Measurements from ENCODE around the gene AVEN.
"Not testable (repeated sequence)": the region's sequence is repeated elsewhere in the genome, so short reads cannot be mapped to it uniquely, and the experiment has no call there.

AVEN gene

DNA sequence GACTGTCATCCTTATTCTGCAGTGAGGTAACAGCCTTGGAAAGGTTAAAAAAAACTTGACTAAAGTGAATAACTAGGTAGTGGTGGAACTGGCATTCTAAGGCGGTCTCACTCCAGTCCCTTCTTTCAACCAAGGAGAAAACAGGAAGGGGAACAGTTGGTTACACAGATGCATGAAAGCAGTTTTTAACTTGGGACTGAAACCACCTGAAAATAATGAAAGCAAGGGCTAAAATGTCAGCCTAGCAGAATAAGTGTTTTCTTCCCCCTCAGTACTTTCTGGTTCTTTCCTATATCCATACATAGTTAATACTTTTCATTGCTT lies 748 bp upstream of the AVEN start:
- DNase-seq (ENCODE audit: low spot score): peak; percentile 17

DNA sequence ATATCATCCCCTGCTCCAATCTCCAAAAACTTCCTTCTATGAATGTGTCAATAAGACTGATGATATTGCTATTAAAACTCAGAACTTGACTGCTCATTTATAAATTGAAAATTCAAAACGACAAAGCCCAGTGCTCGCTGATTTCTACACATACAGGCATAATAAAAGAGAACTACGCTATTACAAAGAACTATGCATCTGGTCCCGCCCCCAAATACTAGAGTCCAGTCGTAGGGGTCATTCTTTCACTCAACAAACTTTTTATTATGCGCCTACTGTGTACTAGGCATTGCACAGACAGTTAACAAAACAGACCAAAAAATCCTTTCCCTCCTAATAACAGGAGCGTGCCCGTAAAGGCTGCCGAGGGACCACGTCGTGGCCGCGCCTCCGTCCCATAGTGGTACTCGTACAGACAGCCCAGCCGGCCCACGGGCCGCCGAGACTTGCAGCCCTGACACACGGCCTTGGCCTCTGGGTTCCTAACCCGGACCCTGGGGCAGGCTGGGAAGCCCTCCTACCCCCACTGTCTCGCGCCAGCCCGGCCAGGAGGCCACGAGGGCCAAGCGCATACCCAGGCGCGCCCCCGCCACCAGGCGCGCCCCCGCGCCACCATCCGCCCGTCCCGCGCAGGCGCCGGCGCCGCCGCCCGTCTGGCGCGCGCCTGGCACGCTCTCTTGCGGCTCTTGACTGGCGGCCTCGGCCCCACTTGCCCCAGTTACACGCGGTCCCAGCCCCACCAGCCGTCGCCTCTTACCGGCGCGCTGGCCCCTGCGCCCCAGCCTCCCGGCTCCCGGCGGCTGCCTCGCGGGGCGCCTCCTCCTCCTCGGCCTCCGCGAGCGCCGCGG lies 757 bp downstream of the AVEN start:
- peak; percentile 86 for DNase-seq (ENCODE audit: low spot score)

GRCh38 chr15:34031987-34032760 lies 6.8 kb downstream of the AVEN start:
- no peak for DNase-seq (ENCODE audit: low spot score)

DNA sequence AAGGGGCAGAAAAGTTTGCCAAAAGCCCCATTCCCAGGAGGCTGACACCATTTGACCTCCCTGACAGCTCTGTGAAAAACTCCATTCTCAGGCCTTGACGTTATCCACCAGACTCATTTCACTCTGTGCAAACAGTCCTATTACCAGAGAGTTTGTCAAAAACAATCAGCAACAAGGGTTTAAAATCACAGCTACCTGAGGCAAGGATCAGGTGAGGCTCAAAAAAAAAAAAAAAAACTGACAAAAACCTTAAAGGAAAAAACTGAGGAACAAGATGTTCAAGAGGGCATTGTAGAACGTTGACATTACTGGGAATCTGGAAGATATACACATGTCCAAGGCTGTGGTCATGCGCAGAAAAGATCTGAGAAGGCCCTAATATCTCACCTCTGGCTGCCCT lies 11.4 kb downstream of the AVEN start:
- no peak for DNase-seq (ENCODE audit: low spot score)

DNA sequence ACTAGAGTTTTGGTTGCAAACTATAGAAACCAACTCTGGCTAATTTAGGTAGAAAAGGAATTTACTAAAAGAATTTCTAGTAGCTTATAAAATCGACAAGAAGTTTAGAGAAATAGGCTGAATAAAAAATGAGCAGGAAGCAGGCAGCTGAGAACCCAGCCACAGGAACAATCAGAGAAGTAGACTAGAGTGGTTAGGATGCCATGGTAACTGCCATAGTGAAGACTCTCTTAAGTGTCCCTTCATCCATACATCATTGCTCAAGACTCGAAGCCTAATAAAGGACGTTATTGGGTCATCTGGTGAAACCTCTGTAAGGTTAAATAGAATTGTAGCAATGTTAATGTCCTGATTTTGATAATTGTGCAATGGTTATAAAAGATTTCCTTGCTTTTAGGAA lies 13.8 kb downstream of the AVEN start:
- DNase-seq (ENCODE audit: low spot score): no peak

DNA sequence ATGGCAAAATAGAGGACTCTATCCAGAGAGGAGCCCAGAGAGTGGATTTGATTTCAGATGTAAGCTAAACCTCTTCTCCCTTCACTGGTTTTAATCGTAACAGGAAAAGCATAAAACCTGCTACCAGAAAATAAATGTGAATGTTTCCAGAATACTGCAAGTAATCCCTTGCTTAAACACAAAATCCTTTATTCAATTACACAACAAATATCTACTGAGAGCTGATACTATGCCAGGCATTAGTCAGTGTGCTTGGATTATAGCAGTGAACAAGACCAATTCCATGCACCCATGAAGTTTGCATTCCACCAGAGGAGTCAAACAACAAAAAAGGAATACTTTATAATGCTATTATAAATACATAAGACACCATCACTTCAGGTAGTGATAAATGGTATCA lies 15.1 kb downstream of the AVEN start:
- no peak for DNase-seq (ENCODE audit: low spot score)

- no peak for DNase-seq (ENCODE audit: low spot score)
These were observed 19.5 kb downstream of the AVEN start for GRCh38 chr15:34019369-34019990.

- DNase-seq (ENCODE audit: low spot score): not testable (repeated sequence)
These were observed 20.3 kb downstream of the AVEN start for GRCh38 chr15:34018738-34019137.

- DNase-seq (ENCODE audit: low spot score): no peak
These were observed 20.9 kb downstream of the AVEN start for GRCh38 chr15:34018021-34018645.

GRCh38 chr15:34014556-34014955 lies 24.4 kb downstream of the AVEN start:
- no peak for DNase-seq (ENCODE audit: low spot score)

- DNase-seq (ENCODE audit: low spot score): no peak
These were observed 25.3 kb downstream of the AVEN start for GRCh38 chr15:34013746-34014145.

- DNase-seq (ENCODE audit: low spot score): no peak
These were observed 26.5 kb downstream of the AVEN start for GRCh38 chr15:34012461-34013028.

- DNase-seq (ENCODE audit: low spot score): no peak
These were observed 27.5 kb downstream of the AVEN start for GRCh38 chr15:34011481-34011880.

GRCh38 chr15:34010921-34011320 lies 28.1 kb downstream of the AVEN start:
- no peak for DNase-seq (ENCODE audit: low spot score)

- DNase-seq (ENCODE audit: low spot score): no peak
These were observed 29.3 kb downstream of the AVEN start for GRCh38 chr15:34009656-34010055.

DNA sequence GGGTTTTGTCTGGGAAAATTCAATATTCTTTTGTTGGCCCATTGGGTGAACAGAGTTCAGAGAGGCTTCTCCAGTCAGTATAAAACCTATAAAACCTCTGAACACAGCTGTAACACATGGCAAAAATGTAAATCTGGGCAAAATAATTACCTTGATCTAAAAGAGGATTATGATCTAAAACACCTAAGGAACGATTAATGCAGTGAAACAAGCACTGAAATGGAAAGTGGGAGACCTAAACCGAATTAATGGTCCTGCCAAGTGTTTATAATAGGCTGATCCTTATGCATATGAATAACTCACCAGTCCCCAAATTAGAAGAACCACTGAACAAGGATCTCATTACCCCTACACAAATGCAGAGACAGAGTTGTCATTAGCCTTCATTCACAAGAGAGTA lies 32.6 kb downstream of the AVEN start:
- DNase-seq (ENCODE audit: low spot score): no peak

DNA sequence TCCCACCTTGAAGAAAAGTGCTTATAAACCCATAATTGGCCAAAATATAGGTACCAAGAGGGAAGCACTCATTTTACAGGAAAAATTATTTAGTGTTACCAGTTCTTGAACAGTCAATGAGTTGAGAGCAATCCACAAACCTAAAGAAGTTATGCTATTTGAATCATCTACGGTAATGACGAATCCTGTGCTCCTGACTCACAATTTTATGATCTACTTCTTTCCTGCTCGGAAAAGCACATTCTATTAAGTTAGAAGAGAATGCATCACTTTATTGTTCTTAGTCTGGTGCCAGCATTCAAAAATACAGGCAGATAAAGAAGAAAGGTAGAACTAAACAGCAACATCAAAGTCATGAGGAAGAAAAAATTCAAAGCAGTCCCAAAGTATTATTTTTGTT lies 37.5 kb downstream of the AVEN start:
- DNase-seq (ENCODE audit: low spot score): no peak

- DNase-seq (ENCODE audit: low spot score): not testable (repeated sequence)
These were observed 43.3 kb downstream of the AVEN start for GRCh38 chr15:33995666-33996065.

DNA sequence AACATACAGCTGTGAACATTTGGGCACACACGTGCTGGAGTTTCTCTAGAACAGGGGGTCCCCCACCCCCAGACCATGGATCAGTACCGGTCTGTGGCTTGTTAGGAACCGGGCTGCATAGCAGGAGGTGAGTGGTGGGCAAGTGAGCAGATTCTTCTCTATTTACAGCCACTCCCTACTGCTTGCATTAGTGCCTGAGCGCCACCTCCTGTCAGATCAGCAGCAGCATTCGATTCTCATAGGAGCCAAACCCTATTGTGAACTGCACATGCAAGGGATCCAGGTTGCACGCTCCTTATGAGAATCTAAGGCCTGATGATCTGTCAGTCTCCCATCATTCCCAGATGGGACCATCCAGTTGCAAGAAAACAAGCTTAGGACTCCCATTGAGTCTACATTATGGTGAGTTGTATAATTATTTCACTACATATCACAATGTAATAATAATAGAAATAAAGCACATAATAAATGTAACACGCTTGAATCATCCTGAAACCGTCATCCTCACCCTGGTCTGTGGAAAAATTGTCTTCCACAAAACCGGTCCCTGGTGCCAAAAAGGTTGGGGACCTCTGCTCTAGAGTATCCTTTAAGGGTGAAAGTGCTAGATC lies 44.9 kb downstream of the AVEN start:
- no peak for DNase-seq (ENCODE audit: low spot score)

DNA sequence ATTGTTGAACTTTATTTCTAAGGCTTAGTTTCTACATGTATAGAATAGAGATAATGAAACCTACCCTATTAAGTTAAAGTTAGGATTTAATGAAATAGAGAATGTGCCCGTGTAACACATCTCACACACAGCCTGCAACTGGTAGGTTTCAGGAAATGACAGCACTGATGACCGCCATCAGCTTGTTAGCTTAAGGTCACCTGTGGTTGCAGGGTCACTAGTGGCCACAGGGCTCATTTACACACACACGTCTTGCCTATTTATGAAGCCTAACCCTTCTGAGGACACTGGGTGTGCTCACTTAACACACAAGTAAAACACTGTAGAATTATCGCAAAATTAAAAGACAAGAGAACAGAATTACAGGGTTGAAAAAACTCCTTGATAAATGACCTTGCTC lies 50.6 kb downstream of the AVEN start:
- no peak for DNase-seq (ENCODE audit: low spot score)

DNA sequence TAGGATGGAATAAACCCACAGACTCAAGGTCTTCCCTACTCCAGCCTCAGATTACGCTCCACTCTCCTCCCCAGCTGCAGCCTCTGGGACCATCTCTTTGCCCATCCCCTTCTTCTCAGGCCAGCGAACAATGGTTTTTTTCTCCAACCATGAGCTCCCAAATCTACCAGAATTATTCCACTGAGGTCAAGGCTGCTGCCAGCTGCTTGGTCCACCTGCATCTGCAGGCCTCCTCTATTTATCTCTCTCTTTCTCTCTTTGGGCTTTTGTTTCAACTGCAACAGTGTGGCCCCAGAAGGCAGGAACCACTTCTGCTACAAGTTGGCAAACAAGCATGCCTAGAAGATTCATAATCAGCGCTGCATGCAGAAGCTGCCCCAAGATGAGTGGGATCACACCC lies 51.6 kb downstream of the AVEN start:
- DNase-seq (ENCODE audit: low spot score): no peak

DNA sequence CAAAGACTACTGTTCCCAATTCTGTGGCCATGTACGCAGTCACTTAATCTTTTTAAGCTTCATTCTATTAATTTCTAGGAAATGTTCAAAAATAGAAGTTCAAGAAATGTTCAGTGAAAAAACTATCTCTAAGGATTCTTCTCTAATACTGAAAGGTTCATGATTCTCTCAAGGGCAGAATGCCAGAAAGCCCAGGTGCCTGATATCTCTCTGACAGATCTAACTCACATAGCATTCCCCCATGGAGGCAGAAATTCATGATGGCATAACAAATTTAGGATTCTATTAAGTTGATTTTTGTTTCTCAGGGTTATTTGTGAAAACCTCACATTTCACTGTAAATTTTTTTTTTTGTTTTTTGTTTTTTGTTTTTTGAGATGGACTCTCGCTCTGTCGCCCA lies 53.3 kb downstream of the AVEN start:
- DNase-seq (ENCODE audit: low spot score): no peak
